Thoracic aorta (tissue), 2 donors: Measurements from ENCODE around the gene FDCSP. TPM values are rescaled to one million over a fixed set of nuclear protein-coding genes. Genes with fewer than 3 reads are reported as not detected.
"Not testable (repeated sequence)": the region's sequence is repeated elsewhere in the genome, so short reads cannot be mapped to it uniquely, and the experiment has no call there.

ENCODE experiments used
- ATAC-seq: fragments of 150-250 bp; one replicate; pipeline ENCODE4 v1.8.0; 2017; ENCODE audit warnings: low read depth; ENCODE audit not compliant: insufficient number of reproducible peaks, low FRiP score
- DNase-seq: peaks from one replicate; pipeline ENCODE4 v3.0.0-alpha.2; 2020; ENCODE audit warnings: low spot score
- H3K27ac ChIP-seq, 2 donors: fragments of 200-600 bp; sonication (generic); 1 replicate in 1 of 2; 2 replicates in 1 of 2; pipeline ENCODE4 v1.5.1; 2016; ENCODE audit warnings: mild to moderate bottlenecking in 2 of 2, moderate library complexity in 2 of 2
- H3K27me3 ChIP-seq: fragments of 200-600 bp; sonication (generic); replicated peaks from 2 replicates; pipeline ENCODE4 v1.6.0; 2016; ENCODE audit warnings: mild to moderate bottlenecking; ENCODE audit not compliant: insufficient read depth
- H3K36me3 ChIP-seq: fragments of 200-600 bp; sonication (generic); one replicate; pipeline ENCODE4 v1.5.1; 2016
- H3K4me1 ChIP-seq, 2 donors: fragments of 200-600 bp; sonication (generic); 1 replicate in 1 of 2; 2 replicates in 1 of 2; pipeline versions ENCODE4 v1.5.1 to v1.6.0; 2016; ENCODE audit warnings: low read depth in 2 of 2, mild to moderate bottlenecking in 1 of 2; ENCODE audit not compliant: control insufficient read depth in 1 of 2
- H3K4me3 ChIP-seq: fragments of 200-600 bp; sonication (generic); 2 replicates; pipeline ENCODE4 v1.5.1; 2016; ENCODE audit warnings: mild to moderate bottlenecking
- H3K9me3 ChIP-seq: fragments of 200-600 bp; sonication (generic); 2 replicates; pipeline ENCODE4 v1.5.1; 2016
- total RNA-seq, 2 donors: library from RNA; depleted of rRNA; stranded (reverse); fragments of >200 nt; gene quantifications; one replicate each; pipeline versions ENCODE4 v1.1.0 to v1.2.3, GENCODE V29; 2016
- TF ChIP-seq, protein P1 (sequence below): fragments of 200-600 bp; sonication (generic); IDR thresholded peaks from one replicate; pipeline ENCODE4 v1.5.1; 2019; ENCODE audit warnings: antibody characterized with exemption

FDCSP gene
- total RNA-seq, 2 donors from 2014 or later = not detected

DNA sequence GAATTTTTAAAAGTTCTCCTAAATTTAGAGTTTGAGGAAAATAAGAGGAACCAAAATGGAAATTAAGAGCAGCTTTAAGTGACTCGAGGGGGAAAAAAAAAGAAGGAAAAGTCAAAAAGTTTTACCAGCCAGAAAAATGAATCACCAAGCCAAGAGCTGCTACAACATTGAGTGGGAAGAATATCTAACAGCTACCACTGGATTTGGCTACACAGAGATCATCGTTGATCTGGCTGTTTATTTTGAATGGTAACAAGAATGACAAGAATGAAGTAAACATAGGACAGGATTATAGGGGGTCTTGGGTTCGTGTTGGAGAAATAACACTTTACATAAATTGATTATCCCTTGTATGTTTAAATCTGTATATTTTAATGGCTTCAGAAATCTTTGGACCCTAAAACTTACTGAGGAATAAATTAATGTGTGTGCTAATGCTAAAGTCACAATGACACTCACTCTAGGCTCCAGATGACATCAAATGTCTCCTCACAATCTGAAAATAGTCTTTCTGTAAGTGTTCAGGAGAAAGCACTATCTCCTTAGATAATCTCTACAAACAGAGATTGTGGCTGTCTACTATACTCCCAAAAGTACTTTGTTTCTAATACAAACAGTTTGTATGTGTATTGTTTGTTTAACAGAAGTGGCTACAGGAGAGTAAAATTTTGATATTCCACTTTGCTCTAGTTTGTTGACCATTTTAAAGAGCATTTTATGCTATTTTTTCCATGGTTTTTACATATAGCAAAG is 13.4 kb downstream of the FDCSP start:
- H3K27me3 ChIP-seq = no peaks in the 10 kb centered on the region
- no peaks in the 10 kb centered on the region for H3K9me3 ChIP-seq
- TF ChIP-seq, protein P1, sequence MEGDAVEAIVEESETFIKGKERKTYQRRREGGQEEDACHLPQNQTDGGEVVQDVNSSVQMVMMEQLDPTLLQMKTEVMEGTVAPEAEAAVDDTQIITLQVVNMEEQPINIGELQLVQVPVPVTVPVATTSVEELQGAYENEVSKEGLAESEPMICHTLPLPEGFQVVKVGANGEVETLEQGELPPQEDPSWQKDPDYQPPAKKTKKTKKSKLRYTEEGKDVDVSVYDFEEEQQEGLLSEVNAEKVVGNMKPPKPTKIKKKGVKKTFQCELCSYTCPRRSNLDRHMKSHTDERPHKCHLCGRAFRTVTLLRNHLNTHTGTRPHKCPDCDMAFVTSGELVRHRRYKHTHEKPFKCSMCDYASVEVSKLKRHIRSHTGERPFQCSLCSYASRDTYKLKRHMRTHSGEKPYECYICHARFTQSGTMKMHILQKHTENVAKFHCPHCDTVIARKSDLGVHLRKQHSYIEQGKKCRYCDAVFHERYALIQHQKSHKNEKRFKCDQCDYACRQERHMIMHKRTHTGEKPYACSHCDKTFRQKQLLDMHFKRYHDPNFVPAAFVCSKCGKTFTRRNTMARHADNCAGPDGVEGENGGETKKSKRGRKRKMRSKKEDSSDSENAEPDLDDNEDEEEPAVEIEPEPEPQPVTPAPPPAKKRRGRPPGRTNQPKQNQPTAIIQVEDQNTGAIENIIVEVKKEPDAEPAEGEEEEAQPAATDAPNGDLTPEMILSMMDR = no peak
- ATAC-seq (no peak), DNase-seq (no peak)
- peaks cover 0 to 28% of the 10 kb centered on the region in 2 donors for H3K4me1 ChIP-seq
- H3K36me3 ChIP-seq = no peaks in the 10 kb centered on the region
- no peak overlapping the region for H3K27ac ChIP-seq
- H3K4me3 ChIP-seq = no peak overlapping the region

DNA sequence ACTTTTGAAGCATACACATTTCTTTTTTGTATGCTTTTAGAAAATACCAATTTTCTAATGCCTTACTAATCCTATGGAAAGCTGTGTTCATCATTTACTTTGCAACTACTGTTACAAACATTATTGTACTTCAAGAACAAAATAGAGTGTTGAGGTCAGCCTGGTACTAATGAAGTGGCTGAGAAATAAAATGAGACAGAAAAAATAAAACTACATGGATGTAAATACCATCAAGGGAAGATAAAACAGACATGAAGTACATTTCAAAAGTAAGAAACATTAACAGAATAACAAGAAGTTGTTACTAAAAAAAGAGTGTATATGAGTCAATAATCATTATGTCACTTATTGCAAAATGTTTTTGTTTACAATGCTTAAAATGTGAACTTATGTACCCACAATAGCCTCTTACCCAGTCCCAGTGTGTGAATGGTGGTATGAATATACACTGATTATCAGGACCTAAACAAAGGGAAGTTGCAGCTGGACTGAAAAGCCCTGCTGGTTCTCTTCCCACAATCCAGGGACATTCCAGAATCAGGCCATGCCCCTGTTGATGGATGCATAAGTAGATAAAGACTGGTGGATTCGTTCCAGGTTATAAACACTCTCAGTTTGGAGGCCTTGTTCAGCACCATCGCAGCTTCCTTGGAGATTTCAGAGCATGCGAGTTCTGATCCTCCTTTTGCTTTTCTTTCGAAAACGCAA is 14.1 kb downstream of the FDCSP start:
- no peak overlapping the region for H3K4me3 ChIP-seq
- H3K36me3 ChIP-seq = no peaks in the 10 kb centered on the region
- H3K27ac ChIP-seq = no peak overlapping the region
- no peak for DNase-seq
- H3K4me1 ChIP-seq = peaks cover 0 to 28% of the 10 kb centered on the region in 2 donors
- TF ChIP-seq, protein P1 = no peak
- no peak for ATAC-seq
- no peaks in the 10 kb centered on the region for H3K9me3 ChIP-seq
- no peaks in the 10 kb centered on the region for H3K27me3 ChIP-seq

DNA sequence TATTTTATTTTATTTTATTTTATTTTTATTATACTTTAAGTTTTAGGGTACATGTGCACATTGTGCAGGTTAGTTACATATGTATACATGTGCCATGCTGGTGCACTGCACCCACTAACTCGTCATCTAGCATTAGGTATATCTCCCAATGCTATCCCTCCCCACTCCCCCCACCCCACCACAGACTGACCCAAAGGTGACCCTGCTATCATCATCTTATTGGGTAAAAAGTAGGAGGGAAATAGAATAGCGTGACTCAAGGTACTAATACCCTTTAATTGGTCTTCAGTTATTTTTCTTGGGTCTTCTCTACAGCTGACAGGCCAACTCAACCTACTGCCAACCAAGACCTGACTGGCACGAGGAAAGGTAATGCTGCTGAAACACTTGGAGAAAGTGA is 16.4 kb downstream of the FDCSP start, which contains the start of gene CSN3:
CSN3 (plus strand) TSS at position 301 of the 400 bp plus-strand sequence. CDS start 2,223 bp downstream, outside the sequence.
- ATAC-seq, H3K36me3 ChIP-seq, H3K4me3 ChIP-seq, H3K27me3 ChIP-seq, H3K9me3 ChIP-seq, H3K27ac ChIP-seq, DNase-seq: not testable (repeated sequence)
- peaks cover 0 to 26% of the 10 kb centered on the region in 2 donors for H3K4me1 ChIP-seq

DNA sequence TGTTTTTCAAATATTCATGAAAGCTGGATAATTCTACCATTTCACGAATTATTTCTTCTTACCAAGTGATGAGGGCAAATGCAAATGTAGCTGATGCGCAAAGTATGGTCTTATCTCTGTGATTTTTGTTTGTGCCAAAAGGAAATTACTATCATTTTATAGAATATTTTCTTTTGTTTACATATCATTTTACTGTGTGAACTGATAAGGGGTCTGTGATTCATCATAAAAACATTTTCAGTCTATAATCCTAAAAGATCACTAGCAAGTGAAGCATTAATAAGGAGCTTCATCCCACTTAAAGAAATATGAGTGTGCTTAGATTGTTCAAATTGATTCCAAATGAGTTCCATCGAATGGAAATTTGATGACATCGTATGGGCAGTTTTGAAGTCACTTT is 17.2 kb downstream of the FDCSP start:
- Histone ChIP-seq H3K27me3 (no peaks in the 10 kb centered on the region), H3K36me3 (no peaks in the 10 kb centered on the region), H3K4me3 (no peak overlapping the region), H3K9me3 (no peaks in the 10 kb centered on the region), H3K4me1 (peaks cover 0 to 20% of the 10 kb centered on the region in 2 donors), H3K27ac (no peak overlapping the region)
- no peak for ATAC-seq
- no peak for DNase-seq
- TF ChIP-seq, protein P1 = no peak

DNA sequence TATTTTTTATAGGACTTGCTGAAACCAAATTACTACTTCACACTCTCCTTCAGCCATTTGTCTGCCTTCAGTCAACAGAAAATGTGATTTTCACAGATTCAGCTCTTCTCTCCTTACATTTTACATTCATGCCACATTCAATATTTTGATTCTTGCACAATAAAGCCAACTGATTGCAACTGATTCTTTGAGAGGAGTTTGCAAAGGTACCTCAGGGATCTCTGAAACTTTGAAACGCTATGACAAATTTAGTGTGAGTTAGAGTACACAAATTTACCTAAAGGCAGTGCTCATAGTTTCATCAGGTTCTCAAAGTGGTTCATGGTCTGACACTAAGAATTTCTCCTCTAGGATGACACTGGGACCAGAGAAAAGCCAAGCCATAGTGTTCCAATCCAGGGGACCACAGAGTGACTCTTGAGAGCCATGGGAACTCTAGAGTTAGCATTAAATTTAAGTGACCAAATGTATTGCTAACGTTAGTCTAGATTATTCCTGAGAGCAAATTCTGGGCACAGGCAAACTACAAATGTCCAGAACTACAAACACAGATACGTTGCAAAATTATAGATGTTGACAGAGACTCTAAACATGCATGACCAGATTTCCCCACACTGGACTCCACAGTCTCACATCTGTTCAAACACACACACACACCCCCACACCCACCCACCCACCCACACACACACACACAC is 25.5 kb downstream of the FDCSP start:
- H3K4me1 ChIP-seq = no peaks in the 10 kb centered on the region
- no peaks in the 10 kb centered on the region for H3K9me3 ChIP-seq
- no peak overlapping the region for H3K4me3 ChIP-seq
- no peak overlapping the region for H3K27ac ChIP-seq
- TF ChIP-seq, protein P1 = no peak
- H3K36me3 ChIP-seq = no peaks in the 10 kb centered on the region
- DNase-seq = no peak
- H3K27me3 ChIP-seq = no peaks in the 10 kb centered on the region
- no peak for ATAC-seq
